H9 (cell line): ENCODE data around the gene AP3S2. TPM values are rescaled to one million over a fixed set of nuclear protein-coding genes. Genes with fewer than 3 reads are reported as not detected.

Experiments
- DNase-seq: peaks from one replicate; pipeline ENCODE4 v3.0.0-alpha.2; 2017
- H2AFZ ChIP-seq: one replicate; pipeline ENCODE4 v1.6.1; 2013; ENCODE audit warnings: mild to moderate bottlenecking, low read length, control low read depth, moderate library complexity
- H2AK5ac ChIP-seq: 2 replicates; pipeline ENCODE4 v1.6.1; 2013; ENCODE audit warnings: low read length, control low read depth, mixed read lengths; ENCODE audit not compliant: insufficient read length
- H2BK120ac ChIP-seq: one replicate; pipeline ENCODE4 v1.6.1; 2013; ENCODE audit warnings: low read depth, mild to moderate bottlenecking, low read length, control low read depth, inconsistent platforms; ENCODE audit not compliant: poor library complexity, severe bottlenecking
- H2BK12ac ChIP-seq: 2 replicates; pipeline ENCODE4 v1.6.1; 2013; ENCODE audit warnings: low read length, control low read depth, mixed read lengths, low read depth; ENCODE audit not compliant: insufficient read length
- H2BK15ac ChIP-seq: 2 replicates; pipeline ENCODE4 v1.6.1; 2013; ENCODE audit warnings: low read depth, low read length, control low read depth
- H2BK20ac ChIP-seq: one replicate; pipeline ENCODE4 v1.6.1; 2013; ENCODE audit warnings: low read depth, mild to moderate bottlenecking, low read length, control low read depth, inconsistent platforms; ENCODE audit not compliant: poor library complexity, severe bottlenecking
- H2BK5ac ChIP-seq: 2 replicates; pipeline ENCODE4 v1.6.1; 2013; ENCODE audit warnings: low read length, control low read depth, mixed read lengths; ENCODE audit not compliant: insufficient read length
- H3K14ac ChIP-seq: 2 replicates; pipeline ENCODE4 v1.6.1; 2013; ENCODE audit warnings: low read length, control low read depth; ENCODE audit not compliant: insufficient read depth
- H3K18ac ChIP-seq: 2 replicates; pipeline ENCODE4 v1.6.1; 2013; ENCODE audit warnings: low read depth, mild to moderate bottlenecking, mixed read lengths, low read length, control low read depth; ENCODE audit not compliant: insufficient read length
- H3K23ac ChIP-seq: 2 replicates; pipeline ENCODE4 v1.6.1; 2013; ENCODE audit warnings: low read length, control low read depth, mixed read lengths, low read depth; ENCODE audit not compliant: insufficient read length
- H3K23me2 ChIP-seq: 2 replicates; pipeline ENCODE4 v1.6.1; 2013; ENCODE audit warnings: low read depth, mild to moderate bottlenecking, mixed read lengths, low read length, control low read depth; ENCODE audit not compliant: insufficient read length, poor library complexity, severe bottlenecking
- H3K27ac ChIP-seq: 2 replicates; pipeline ENCODE4 v1.5.1; 2013; ENCODE audit warnings: low read length, control low read depth, mixed read lengths, low read depth; ENCODE audit not compliant: insufficient read length
- H3K27me3 ChIP-seq: 2 replicates; pipeline ENCODE4 v1.6.1; 2013; ENCODE audit warnings: low read length, control low read depth, inconsistent platforms; ENCODE audit not compliant: insufficient read depth
- H3K4ac ChIP-seq: 2 replicates; pipeline ENCODE4 v1.6.1; 2013; ENCODE audit warnings: low read depth, mild to moderate bottlenecking, control low read depth, inconsistent platforms, low read length, moderate library complexity
- H3K4me1 ChIP-seq: 2 replicates; pipeline ENCODE4 v1.6.1; 2013; ENCODE audit warnings: low read length, control low read depth, inconsistent platforms; ENCODE audit not compliant: insufficient read depth
- H3K4me2 ChIP-seq: 2 replicates; pipeline ENCODE4 v1.6.1; 2013; ENCODE audit warnings: low read length, control low read depth, mixed read lengths; ENCODE audit not compliant: insufficient read length, insufficient read depth
- H3K56ac ChIP-seq: 2 replicates; pipeline ENCODE4 v1.6.1; 2013; ENCODE audit warnings: low read depth, mild to moderate bottlenecking, mixed read lengths, low read length, control low read depth; ENCODE audit not compliant: insufficient read length
- H3K79me1 ChIP-seq: 2 replicates; pipeline ENCODE4 v1.6.1; 2013; ENCODE audit warnings: low read depth, mild to moderate bottlenecking, moderate library complexity, low read length, control low read depth, inconsistent platforms; ENCODE audit not compliant: insufficient read depth, poor library complexity, severe bottlenecking
- H3K79me2 ChIP-seq: 2 replicates; pipeline ENCODE4 v1.6.1; 2013; ENCODE audit warnings: low read length, control low read depth, inconsistent platforms; ENCODE audit not compliant: insufficient read depth
- H3K9ac ChIP-seq: 2 replicates; pipeline ENCODE4 v1.6.1; 2013; ENCODE audit warnings: low read length, control low read depth, mixed read lengths; ENCODE audit not compliant: insufficient read length; ENCODE audit errors: extremely low read depth
- H3K9me3 ChIP-seq: one replicate; pipeline ENCODE4 v1.6.1; 2013; ENCODE audit warnings: low read depth, low read length, inconsistent platforms; ENCODE audit not compliant: control insufficient read depth
- H3T11ph ChIP-seq: one replicate; pipeline ENCODE4 v1.6.1; 2013; ENCODE audit warnings: mild to moderate bottlenecking, low read length, control low read depth, inconsistent platforms
- H4K20me1 ChIP-seq: one replicate; pipeline ENCODE4 v1.6.1; 2013; ENCODE audit not compliant: control insufficient read depth, insufficient read length, insufficient read depth
- H4K5ac ChIP-seq: 2 replicates; pipeline ENCODE4 v1.6.1; 2013; ENCODE audit warnings: low read depth, mild to moderate bottlenecking, mixed read lengths, low read length, control low read depth; ENCODE audit not compliant: insufficient read length
- H4K8ac ChIP-seq: replicated peaks from 2 replicates; pipeline ENCODE4 v1.6.1; 2013; ENCODE audit warnings: low read length, control low read depth, mixed read lengths, low read depth; ENCODE audit not compliant: insufficient read length
- H4K91ac ChIP-seq: 2 replicates; pipeline ENCODE4 v1.6.1; 2013; ENCODE audit warnings: low read depth, mild to moderate bottlenecking, moderate library complexity, mixed read lengths, low read length, control low read depth; ENCODE audit not compliant: insufficient read length
- H3K27ac Mint-ChIP-seq, 3 experiments: 2 replicates in 2 of 3; 3 replicates in 1 of 3; pipeline ENCODE4 v1.8.0; 2020 to 2021; ENCODE audit warnings: mixed read lengths in 3 of 3, mild to moderate bottlenecking in 1 of 3, moderate library complexity in 1 of 3
- H3K27me3 Mint-ChIP-seq: 2 replicates; pipeline ENCODE4 v1.8.0; 2021; ENCODE audit warnings: low read depth, mild to moderate bottlenecking, moderate library complexity, mixed read lengths
- H3K36me3 Mint-ChIP-seq, 3 experiments: 2 replicates in 2 of 3; 3 replicates in 1 of 3; pipeline ENCODE4 v1.8.0; 2020 to 2021; ENCODE audit warnings: low read depth in 3 of 3, mixed read lengths in 3 of 3; ENCODE audit not compliant: insufficient read depth in 1 of 3
- H3K4me1 Mint-ChIP-seq, 2 experiments: 2 replicates each; pipeline ENCODE4 v1.8.0; 2020; ENCODE audit warnings: mixed read lengths in 2 of 2
- H3K4me3 Mint-ChIP-seq, 2 experiments: 2 replicates in 1 of 2; 3 replicates in 1 of 2; pipeline ENCODE4 v1.8.0; 2020 to 2021; ENCODE audit warnings: mild to moderate bottlenecking in 2 of 2, mixed read lengths in 2 of 2, moderate library complexity in 1 of 2
- H3K9me3 Mint-ChIP-seq, 2 experiments: 2 replicates in 1 of 2; 3 replicates in 1 of 2; pipeline ENCODE4 v1.8.0; 2020; ENCODE audit warnings: mild to moderate bottlenecking in 2 of 2, mixed read lengths in 2 of 2, moderate library complexity in 1 of 2
- WGBS: extraction: QIAGEN DNeasy Blood & Tissue Kit; methylation state at CpG from one replicate; pipeline ENCODE4 v1.1.7; 2013; ENCODE audit warnings: missing lambda C conversion rate, low lambda C conversion rate, mixed read lengths; ENCODE audit not compliant: insufficient read length; ENCODE audit errors: extremely low coverage; 5-methylcytosine and 5-hydroxymethylcytosine counted together
- total RNA-seq: library from RNA; stranded (reverse); gene quantifications from 2 replicates; pipeline ENCODE4 v1.2.1, GENCODE V29; 2021
- TF ChIP-seq, protein P1 (sequence below): fragments of 200-600 bp; sonication (generic); conservative IDR thresholded peaks from 3 replicates; pipeline ENCODE4 v1.8.0; 2021; ENCODE audit warnings: antibody characterized with exemption, mild to moderate bottlenecking

AP3S2 gene
- total RNA-seq, 1 experiment from 2014 or later = 33.9 TPM

DNA sequence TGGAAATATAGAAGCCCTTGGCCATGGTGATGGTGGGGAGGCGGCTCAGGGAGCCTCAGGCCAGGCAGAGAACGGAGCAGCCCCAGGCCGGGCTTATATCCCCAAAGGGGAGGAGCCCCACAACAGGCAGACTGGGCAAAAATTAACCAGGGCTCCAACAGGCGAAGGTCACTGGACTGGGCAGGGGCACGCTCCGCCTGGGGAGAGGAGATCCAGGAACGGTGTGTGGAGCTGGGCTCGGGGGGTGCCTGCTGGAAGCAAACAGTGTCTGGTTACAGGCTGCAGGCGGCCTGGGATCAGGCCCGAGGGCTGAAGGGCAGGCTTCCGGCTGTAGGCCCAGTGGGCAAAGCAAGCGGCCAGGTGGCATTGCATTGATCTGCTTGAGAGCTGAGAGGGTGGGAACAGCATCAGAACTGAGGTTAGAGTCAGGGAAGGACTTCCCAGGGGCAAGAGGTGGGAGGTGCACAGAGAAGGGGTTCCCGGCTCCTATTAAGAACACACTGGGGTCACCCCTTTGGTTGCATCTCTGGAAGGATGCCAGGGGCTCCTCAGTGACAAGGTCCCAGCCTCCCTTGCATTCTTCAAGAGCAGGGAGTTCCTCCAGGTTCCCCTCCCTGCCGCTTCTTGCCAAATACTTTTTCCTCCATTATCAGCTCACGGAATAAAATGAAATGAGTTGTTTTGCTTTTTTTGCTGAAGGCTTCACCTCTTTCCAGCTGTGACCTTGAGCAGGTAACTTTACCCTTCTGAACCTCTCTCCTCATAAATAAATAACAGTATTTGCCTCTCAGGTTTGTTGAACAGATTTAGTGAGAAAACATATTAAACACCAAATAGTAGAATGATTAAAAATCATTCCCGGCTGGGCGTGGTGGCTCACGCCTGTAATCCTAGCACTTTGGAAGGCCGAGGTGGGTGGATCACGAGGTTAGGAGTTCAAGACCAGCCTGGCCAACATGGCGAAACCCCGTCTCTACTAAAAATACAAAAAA is 86.9 kb downstream of the AP3S2 start:
- Histone ChIP-seq H3K14ac (no peak overlapping the region; the same call in 1 of the 2 replicates), H3K4ac (no peak overlapping the region), H2BK20ac (no peak overlapping the region), H2BK12ac (no peak overlapping the region), H3K9me3 (no peaks in the 10 kb centered on the region), H3K9ac (no peak overlapping the region), H3K56ac (no peak overlapping the region), H3K18ac (no peak overlapping the region), H3K4me1 (no peaks in the 10 kb centered on the region), H3K4me2 (no peak overlapping the region), H4K5ac (no peak overlapping the region), H2BK120ac (no peak overlapping the region), H2AK5ac (no peak overlapping the region), H2AFZ (no peak overlapping the region), H4K91ac (no peak overlapping the region), H3K27me3 (no peaks in the 10 kb centered on the region), H3K79me2 (no peaks in the 10 kb centered on the region), H3K23me2 (no peaks in the 10 kb centered on the region), H3K79me1 (no peaks in the 10 kb centered on the region), H3K23ac (no peak overlapping the region), H2BK5ac (no peak overlapping the region), H4K20me1 (no peaks in the 10 kb centered on the region), H3T11ph (no peak overlapping the region), H2BK15ac (no peak overlapping the region), H3K27ac (no peak overlapping the region), H4K8ac (no peak overlapping the region)
- no peak overlapping the region for H3K4me3 Mint-ChIP-seq
- no peaks in the 10 kb centered on the region for H3K36me3 Mint-ChIP-seq
- peaks cover 1% of the 10 kb centered on the region for H3K27me3 Mint-ChIP-seq
- DNase-seq = no peak
- no peak overlapping the region for H3K27ac Mint-ChIP-seq
- TF ChIP-seq, protein P1, sequence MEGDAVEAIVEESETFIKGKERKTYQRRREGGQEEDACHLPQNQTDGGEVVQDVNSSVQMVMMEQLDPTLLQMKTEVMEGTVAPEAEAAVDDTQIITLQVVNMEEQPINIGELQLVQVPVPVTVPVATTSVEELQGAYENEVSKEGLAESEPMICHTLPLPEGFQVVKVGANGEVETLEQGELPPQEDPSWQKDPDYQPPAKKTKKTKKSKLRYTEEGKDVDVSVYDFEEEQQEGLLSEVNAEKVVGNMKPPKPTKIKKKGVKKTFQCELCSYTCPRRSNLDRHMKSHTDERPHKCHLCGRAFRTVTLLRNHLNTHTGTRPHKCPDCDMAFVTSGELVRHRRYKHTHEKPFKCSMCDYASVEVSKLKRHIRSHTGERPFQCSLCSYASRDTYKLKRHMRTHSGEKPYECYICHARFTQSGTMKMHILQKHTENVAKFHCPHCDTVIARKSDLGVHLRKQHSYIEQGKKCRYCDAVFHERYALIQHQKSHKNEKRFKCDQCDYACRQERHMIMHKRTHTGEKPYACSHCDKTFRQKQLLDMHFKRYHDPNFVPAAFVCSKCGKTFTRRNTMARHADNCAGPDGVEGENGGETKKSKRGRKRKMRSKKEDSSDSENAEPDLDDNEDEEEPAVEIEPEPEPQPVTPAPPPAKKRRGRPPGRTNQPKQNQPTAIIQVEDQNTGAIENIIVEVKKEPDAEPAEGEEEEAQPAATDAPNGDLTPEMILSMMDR = no peak
- H3K4me1 Mint-ChIP-seq = peaks cover 14 to 33% of the 10 kb centered on the region in 2 experiments; a peak in 3 of 4 replicates
- H3K9me3 Mint-ChIP-seq = no peaks in the 10 kb centered on the region
- no CpG with 5 or more reads among the region's 22 CpGs for WGBS
